ENCODE data around the gene CBARP.

- TF ChIP-seq, protein P1, sequence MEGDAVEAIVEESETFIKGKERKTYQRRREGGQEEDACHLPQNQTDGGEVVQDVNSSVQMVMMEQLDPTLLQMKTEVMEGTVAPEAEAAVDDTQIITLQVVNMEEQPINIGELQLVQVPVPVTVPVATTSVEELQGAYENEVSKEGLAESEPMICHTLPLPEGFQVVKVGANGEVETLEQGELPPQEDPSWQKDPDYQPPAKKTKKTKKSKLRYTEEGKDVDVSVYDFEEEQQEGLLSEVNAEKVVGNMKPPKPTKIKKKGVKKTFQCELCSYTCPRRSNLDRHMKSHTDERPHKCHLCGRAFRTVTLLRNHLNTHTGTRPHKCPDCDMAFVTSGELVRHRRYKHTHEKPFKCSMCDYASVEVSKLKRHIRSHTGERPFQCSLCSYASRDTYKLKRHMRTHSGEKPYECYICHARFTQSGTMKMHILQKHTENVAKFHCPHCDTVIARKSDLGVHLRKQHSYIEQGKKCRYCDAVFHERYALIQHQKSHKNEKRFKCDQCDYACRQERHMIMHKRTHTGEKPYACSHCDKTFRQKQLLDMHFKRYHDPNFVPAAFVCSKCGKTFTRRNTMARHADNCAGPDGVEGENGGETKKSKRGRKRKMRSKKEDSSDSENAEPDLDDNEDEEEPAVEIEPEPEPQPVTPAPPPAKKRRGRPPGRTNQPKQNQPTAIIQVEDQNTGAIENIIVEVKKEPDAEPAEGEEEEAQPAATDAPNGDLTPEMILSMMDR (conservative IDR thresholded peaks at IDR 0.05; ENCODE audit: low read depth, low read length): no peak
- no peak for TF ChIP-seq POLR2A (IDR thresholded peaks at IDR 0.05; ENCODE audit: low read depth, low read length)
- no peak for TF ChIP-seq RFX5 (IDR thresholded peaks at IDR 0.05; ENCODE audit: low read depth, low read length)
- TF ChIP-seq MAFK (IDR thresholded peaks at IDR 0.05; ENCODE audit: low read depth, low read length): no peak
- TF ChIP-seq NFE2L2 (IDR thresholded peaks at IDR 0.05; ENCODE audit: low read depth, low read length): no peak
- TF ChIP-seq, protein P2, sequence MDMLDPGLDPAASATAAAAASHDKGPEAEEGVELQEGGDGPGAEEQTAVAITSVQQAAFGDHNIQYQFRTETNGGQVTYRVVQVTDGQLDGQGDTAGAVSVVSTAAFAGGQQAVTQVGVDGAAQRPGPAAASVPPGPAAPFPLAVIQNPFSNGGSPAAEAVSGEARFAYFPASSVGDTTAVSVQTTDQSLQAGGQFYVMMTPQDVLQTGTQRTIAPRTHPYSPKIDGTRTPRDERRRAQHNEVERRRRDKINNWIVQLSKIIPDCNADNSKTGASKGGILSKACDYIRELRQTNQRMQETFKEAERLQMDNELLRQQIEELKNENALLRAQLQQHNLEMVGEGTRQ (IDR thresholded peaks at IDR 0.05; ENCODE audit: low read depth, low read length): no peak
- no peak for TF ChIP-seq SMC3 (IDR thresholded peaks at IDR 0.05; ENCODE audit: low read depth, low read length)
- no peak for TF ChIP-seq CEBPB (IDR thresholded peaks at IDR 0.05; ENCODE audit: low read depth, low read length)
Measured at GRCh38 chr19:1250437-1251260, 12.8 kb upstream of the CBARP start.
